ENCODE data around the gene CNTRL.

The CNTRL gene

GRCh38 chr9:121191235-121191634 is 116.5 kb downstream of the CNTRL start:
- no peak overlapping the region for H3K9ac ChIP-seq (ENCODE audit: low read length)
- no peaks in the 10 kb centered on the region for H3K9me3 ChIP-seq (ENCODE audit: low read length)
- peaks cover 91% of the 10 kb centered on the region for H3K79me2 ChIP-seq (ENCODE audit: insufficient read depth, low read length)
- H2AFZ ChIP-seq (ENCODE audit: low read length), result no peak overlapping the region
- peaks cover 90% of the 10 kb centered on the region for H3K4me1 ChIP-seq (ENCODE audit: insufficient read depth, low read length, severe bottlenecking)
- H3K9me2 ChIP-seq (ENCODE audit: low read depth, low read length), result no peaks in the 10 kb centered on the region
- H3K27me3 ChIP-seq (ENCODE audit: insufficient read depth, low read length), result no peaks in the 10 kb centered on the region
- no peaks in the 10 kb centered on the region for H3F3A ChIP-seq (ENCODE audit: insufficient read depth, low read length)
- H3K4me3 ChIP-seq (ENCODE audit: low read depth, low read length, poor library complexity, severe bottlenecking), result no peak overlapping the region
- TF ChIP-seq, protein P1, sequence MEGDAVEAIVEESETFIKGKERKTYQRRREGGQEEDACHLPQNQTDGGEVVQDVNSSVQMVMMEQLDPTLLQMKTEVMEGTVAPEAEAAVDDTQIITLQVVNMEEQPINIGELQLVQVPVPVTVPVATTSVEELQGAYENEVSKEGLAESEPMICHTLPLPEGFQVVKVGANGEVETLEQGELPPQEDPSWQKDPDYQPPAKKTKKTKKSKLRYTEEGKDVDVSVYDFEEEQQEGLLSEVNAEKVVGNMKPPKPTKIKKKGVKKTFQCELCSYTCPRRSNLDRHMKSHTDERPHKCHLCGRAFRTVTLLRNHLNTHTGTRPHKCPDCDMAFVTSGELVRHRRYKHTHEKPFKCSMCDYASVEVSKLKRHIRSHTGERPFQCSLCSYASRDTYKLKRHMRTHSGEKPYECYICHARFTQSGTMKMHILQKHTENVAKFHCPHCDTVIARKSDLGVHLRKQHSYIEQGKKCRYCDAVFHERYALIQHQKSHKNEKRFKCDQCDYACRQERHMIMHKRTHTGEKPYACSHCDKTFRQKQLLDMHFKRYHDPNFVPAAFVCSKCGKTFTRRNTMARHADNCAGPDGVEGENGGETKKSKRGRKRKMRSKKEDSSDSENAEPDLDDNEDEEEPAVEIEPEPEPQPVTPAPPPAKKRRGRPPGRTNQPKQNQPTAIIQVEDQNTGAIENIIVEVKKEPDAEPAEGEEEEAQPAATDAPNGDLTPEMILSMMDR (IDR thresholded peaks at IDR 0.05; ENCODE audit: low read length), result no peak
- TF ChIP-seq EZH2 (IDR thresholded peaks at IDR 0.05; ENCODE audit: borderline replicate concordance, low read length), result no peak
- no peak overlapping the region for H3K27ac ChIP-seq (ENCODE audit: low read depth, low read length, poor library complexity, severe bottlenecking)
- 0 out of 2 replicates have a peak, but pooled peaks cover 2% of the 10 kb centered on the region for H4K20me1 ChIP-seq (ENCODE audit: insufficient read depth, low read length)
- peak overlapping the region; percentile 3; the same call in 1 of the 2 replicates for H3K4me2 ChIP-seq (ENCODE audit: low read length)
- peaks cover 30% of the 10 kb centered on the region; the same call in 1 of the 2 replicates for H3K36me3 ChIP-seq (ENCODE audit: insufficient read depth, low read length)

- Histone ChIP-seq H3K4me2 (ENCODE audit: low read length) (peak overlapping the region; percentile 9; the same call in 1 of the 2 replicates), H2AFZ (ENCODE audit: low read length) (no peak overlapping the region), H3K9ac (ENCODE audit: low read length) (no peak overlapping the region), H3K36me3 (ENCODE audit: insufficient read depth, low read length) (peaks cover 19% of the 10 kb centered on the region; the same call in 1 of the 2 replicates), H3K9me3 (ENCODE audit: low read length) (no peaks in the 10 kb centered on the region), H3K4me3 (ENCODE audit: low read depth, low read length, poor library complexity, severe bottlenecking) (no peak overlapping the region), H3K27ac (ENCODE audit: low read depth, low read length, poor library complexity, severe bottlenecking) (no peak overlapping the region), H3K79me2 (ENCODE audit: insufficient read depth, low read length) (peaks cover 99% of the 10 kb centered on the region), H3K27me3 (ENCODE audit: insufficient read depth, low read length) (no peaks in the 10 kb centered on the region), H3K4me1 (ENCODE audit: insufficient read depth, low read length, severe bottlenecking) (peaks cover 92% of the 10 kb centered on the region), H4K20me1 (ENCODE audit: insufficient read depth, low read length) (0 out of 2 replicates have a peak, but pooled peaks cover 2% of the 10 kb centered on the region), H3F3A (ENCODE audit: insufficient read depth, low read length) (no peaks in the 10 kb centered on the region), H3K9me2 (ENCODE audit: low read depth, low read length) (no peaks in the 10 kb centered on the region)
- TF ChIP-seq EZH2 (IDR thresholded peaks at IDR 0.05; ENCODE audit: borderline replicate concordance, low read length), result no peak
- TF ChIP-seq, protein P1 (IDR thresholded peaks at IDR 0.05; ENCODE audit: low read length), result no peak
Observed at GRCh38 chr9:121192518-121192917, 117.8 kb downstream of the CNTRL start.

- Histone ChIP-seq H3K79me2 (ENCODE audit: insufficient read depth, low read length) (peaks cover 99% of the 10 kb centered on the region), H3K4me2 (ENCODE audit: low read length) (no peak overlapping the region), H3F3A (ENCODE audit: insufficient read depth, low read length) (no peaks in the 10 kb centered on the region), H3K27ac (ENCODE audit: low read depth, low read length, poor library complexity, severe bottlenecking) (no peak overlapping the region), H3K27me3 (ENCODE audit: insufficient read depth, low read length) (no peaks in the 10 kb centered on the region), H3K9me3 (ENCODE audit: low read length) (no peaks in the 10 kb centered on the region), H3K4me1 (ENCODE audit: insufficient read depth, low read length, severe bottlenecking) (peaks cover 92% of the 10 kb centered on the region), H3K9me2 (ENCODE audit: low read depth, low read length) (no peaks in the 10 kb centered on the region), H3K9ac (ENCODE audit: low read length) (no peak overlapping the region), H3K4me3 (ENCODE audit: low read depth, low read length, poor library complexity, severe bottlenecking) (no peak overlapping the region), H2AFZ (ENCODE audit: low read length) (no peak overlapping the region), H4K20me1 (ENCODE audit: insufficient read depth, low read length) (peaks cover 2% of the 10 kb centered on the region; the same call in 1 of the 2 replicates), H3K36me3 (ENCODE audit: insufficient read depth, low read length) (peaks cover 14% of the 10 kb centered on the region; the same call in 1 of the 2 replicates)
- TF ChIP-seq, protein P1 (IDR thresholded peaks at IDR 0.05; ENCODE audit: low read length), result no peak
- no peak for TF ChIP-seq EZH2 (IDR thresholded peaks at IDR 0.05; ENCODE audit: borderline replicate concordance, low read length)
Observed at GRCh38 chr9:121192959-121193640, 118.3 kb downstream of the CNTRL start.

All from OCI-LY1 (cell line).